WTC11 (cell line): Measurements from ENCODE around the gene COA1. TPM values are rescaled to one million over a fixed set of nuclear protein-coding genes. Genes with fewer than 3 reads are reported as not detected.

Experiments used
- ATAC-seq: fragments of 200-7000 bp; cut with Tn5 transposase; 2 replicates; pipeline ENCODE4 v1.10.0; 2021; ENCODE audit warnings: mild to moderate bottlenecking, moderate library complexity
- CTCF ChIA-PET: fragments of 300-600 bp; sonication (Branson Sonifier 250); formaldehyde crosslinking; loops from one replicate; lab custom pipeline; 2021; ENCODE audit warnings: antibody characterized with exemption; lab: Charles Lee
- POLR2A ChIA-PET: fragments of 350-600 bp; sonication (Branson Sonifier 250); formaldehyde crosslinking; loops from one replicate; lab custom pipeline; 2021; ENCODE audit warnings: antibody characterized with exemption; lab: Charles Lee
- DNase-seq: peaks from one replicate; pipeline ENCODE4 v3.0.0; 2021; ENCODE audit warnings: low spot score
- H3K27ac Mint-ChIP-seq: 2 replicates; pipeline ENCODE4 v1.8.0; 2021; ENCODE audit warnings: mixed read lengths
- H3K27me3 Mint-ChIP-seq: 2 replicates; pipeline ENCODE4 v1.8.0; 2021; ENCODE audit warnings: low read depth, mild to moderate bottlenecking, moderate library complexity, mixed read lengths
- H3K36me3 Mint-ChIP-seq: 2 replicates; pipeline ENCODE4 v1.8.0; 2021; ENCODE audit warnings: mixed read lengths
- H3K4me1 Mint-ChIP-seq: 2 replicates; pipeline ENCODE4 v1.8.0; 2022; ENCODE audit warnings: mixed read lengths
- H3K4me3 Mint-ChIP-seq: 2 replicates; pipeline ENCODE4 v1.8.0; 2021; ENCODE audit warnings: mild to moderate bottlenecking, moderate library complexity, mixed read lengths
- H3K9me3 Mint-ChIP-seq: 2 replicates; pipeline ENCODE4 v1.8.0; 2021; ENCODE audit warnings: mixed read lengths
- ATF1 ChIP-seq: sonication (generic); formaldehyde crosslinking; IDR thresholded peaks from 2 replicates; pipeline ENCODE4 v1.8.1; 2023; ENCODE audit warnings: mild to moderate bottlenecking, moderate library complexity, missing genetic modification reagents
- ATF3 ChIP-seq: sonication (generic); formaldehyde crosslinking; conservative IDR thresholded peaks from 2 replicates; pipeline ENCODE4 v1.8.1; 2022; ENCODE audit warnings: mild to moderate bottlenecking, missing genetic modification reagents
- CREB1 ChIP-seq: sonication (generic); formaldehyde crosslinking; IDR thresholded peaks from 2 replicates; pipeline ENCODE4 v1.8.0; 2023; ENCODE audit warnings: mild to moderate bottlenecking, missing genetic modification reagents
- E2F4 ChIP-seq: sonication (generic); formaldehyde crosslinking; IDR thresholded peaks from 2 replicates; pipeline ENCODE4 v1.8.1; 2022; ENCODE audit warnings: low read depth, mild to moderate bottlenecking, moderate library complexity, missing genetic modification reagents, borderline replicate concordance
- ESRRA ChIP-seq: sonication (generic); formaldehyde crosslinking; IDR thresholded peaks from 2 replicates; pipeline ENCODE4 v1.8.1; 2022; ENCODE audit warnings: mild to moderate bottlenecking, missing genetic modification reagents, borderline replicate concordance
- GABPB1 ChIP-seq: sonication (generic); formaldehyde crosslinking; IDR thresholded peaks from 2 replicates; pipeline ENCODE4 v1.8.1; 2023; ENCODE audit warnings: mild to moderate bottlenecking, missing genetic modification reagents
- HMGXB4 ChIP-seq: sonication (generic); formaldehyde crosslinking; IDR thresholded peaks from 2 replicates; pipeline ENCODE4 v1.8.1; 2023; ENCODE audit warnings: mild to moderate bottlenecking, moderate library complexity, missing genetic modification reagents
- JAZF1 ChIP-seq: fragments of 250-450 bp; sonication (Bioruptor Pico); IDR thresholded peaks from 2 replicates; pipeline ENCODE4 v1.9.0; 2021; ENCODE audit warnings: moderate library complexity, mild to moderate bottlenecking, inconsistent platforms
- KAT7 ChIP-seq: sonication (generic); formaldehyde crosslinking; IDR thresholded peaks from 2 replicates; pipeline ENCODE4 v1.8.1; 2023; ENCODE audit warnings: missing genetic modification reagents, mild to moderate bottlenecking, borderline replicate concordance
- NFATC4 ChIP-seq: fragments of 250-450 bp; sonication (Bioruptor Pico); IDR thresholded peaks from 2 replicates; pipeline ENCODE4 v1.9.0; 2021; ENCODE audit warnings: mild to moderate bottlenecking
- PRDM15 ChIP-seq: sonication (generic); formaldehyde crosslinking; IDR thresholded peaks from 2 replicates; pipeline ENCODE4 v1.8.0; 2022; ENCODE audit warnings: missing genetic modification reagents
- PREB ChIP-seq: sonication (generic); formaldehyde crosslinking; IDR thresholded peaks from 2 replicates; pipeline ENCODE4 v1.8.1; 2022; ENCODE audit warnings: mild to moderate bottlenecking, missing genetic modification reagents, moderate library complexity, borderline replicate concordance
- PRRX2 ChIP-seq: fragments of 250-450 bp; sonication (Bioruptor Pico); IDR thresholded peaks from 2 replicates; pipeline ENCODE4 v1.8.0; 2021; ENCODE audit warnings: mild to moderate bottlenecking
- RELA ChIP-seq: sonication (generic); formaldehyde crosslinking; IDR thresholded peaks from 2 replicates; pipeline ENCODE4 v1.8.1; 2022; ENCODE audit warnings: missing genetic modification reagents, mild to moderate bottlenecking, borderline replicate concordance
- TEAD1 ChIP-seq: sonication (generic); formaldehyde crosslinking; IDR thresholded peaks from 2 replicates; pipeline ENCODE4 v1.8.0; 2022; ENCODE audit warnings: mild to moderate bottlenecking, missing genetic modification reagents
- ZBTB21 ChIP-seq: sonication (generic); formaldehyde crosslinking; IDR thresholded peaks from 2 replicates; pipeline ENCODE4 v1.8.1; 2023; ENCODE audit warnings: mild to moderate bottlenecking, missing genetic modification reagents, borderline replicate concordance
- ZNF138 ChIP-seq: sonication (generic); formaldehyde crosslinking; conservative IDR thresholded peaks from 2 replicates; pipeline ENCODE4 v1.8.1; 2022; ENCODE audit warnings: mild to moderate bottlenecking, moderate library complexity, missing genetic modification reagents
- ZNF219 ChIP-seq: sonication (generic); formaldehyde crosslinking; IDR thresholded peaks from 2 replicates; pipeline ENCODE4 v1.8.0; 2023; ENCODE audit warnings: missing genetic modification reagents, mild to moderate bottlenecking, borderline replicate concordance
- ZNF232 ChIP-seq: sonication (generic); formaldehyde crosslinking; IDR thresholded peaks from 2 replicates; pipeline ENCODE4 v1.8.0; 2022; ENCODE audit warnings: mild to moderate bottlenecking, missing genetic modification reagents
- ZNF317 ChIP-seq: sonication (generic); formaldehyde crosslinking; IDR thresholded peaks from 2 replicates; pipeline ENCODE4 v1.8.1; 2023; ENCODE audit warnings: low read depth, mild to moderate bottlenecking, moderate library complexity, missing genetic modification reagents, borderline replicate concordance
- ZNF671 ChIP-seq: fragments of 250-450 bp; sonication (Bioruptor Pico); IDR thresholded peaks from 2 replicates; pipeline ENCODE4 v1.8.0; 2021; ENCODE audit warnings: mild to moderate bottlenecking
- ZSCAN18 ChIP-seq: fragments of 250-450 bp; sonication (Bioruptor Pico); IDR thresholded peaks from 2 replicates; pipeline ENCODE4 v2.1.2; 2022; ENCODE audit warnings: mild to moderate bottlenecking, moderate library complexity
- total RNA-seq: library from RNA; stranded (reverse); gene quantifications from 3 replicates; pipeline ENCODE4 v1.2.3, GENCODE V29; 2021

Gene COA1
- total RNA-seq, 1 experiment from 2014 or later = 132 TPM

- Mint-ChIP-seq H3K4me1 (peaks cover 34% of the 10 kb centered on the region), H3K27ac (no peak overlapping the region), H3K9me3 (peaks cover 11% of the 10 kb centered on the region), H3K4me3 (no peak overlapping the region), H3K36me3 (peaks cover 7% of the 10 kb centered on the region)
- no peak for ATAC-seq
- DNase-seq = no peak
- ChIA-PET POLR2A (no interaction called here), CTCF (interaction anchor here (0.7 to 4.9 kb wide), 8 partner anchors 12 to 130 kb away, joined by 3 to 95 read pairs (median 4); partner anchors contain the start of genes BLVRA and STK17A)
- TF ChIP-seq ZBTB21 (no peak), ZNF317 (CRISPR knock-in tag) (no peak)
- TF ChIP-seq, all 79 proteins: peak for 0
- no peaks in the 10 kb centered on the region for H3K27me3 Mint-ChIP-seq
Measured at GRCh38 chr7:43698460-43699255, 30.7 kb downstream of the COA1 start.

- ChIA-PET CTCF (interaction anchor here (4.9 kb wide), 1 partner anchor 116 kb away, joined by 95 read pairs; the partner anchor contains the start of gene STK17A), POLR2A (no interaction called here)
- H3K27ac Mint-ChIP-seq = peak overlapping the region; percentile 32; the same call in 1 of the 2 replicates
- H3K27me3 Mint-ChIP-seq = no peaks in the 10 kb centered on the region
- peaks cover 2% of the 10 kb centered on the region for H3K9me3 Mint-ChIP-seq
- TF ChIP-seq PREB (CRISPR knock-in tag) (no peak), JAZF1 (CRISPR knock-in tag) (no peak), HMGXB4 (no peak), E2F4 (CRISPR knock-in tag) (no peak), ZSCAN18 (no peak), CREB1 (CRISPR knock-in tag) (no peak), ZNF232 (CRISPR knock-in tag) (no peak), RELA (no peak), ZNF671 (no peak), KAT7 (CRISPR knock-in tag) (no peak), PRRX2 (CRISPR knock-in tag) (no peak), GABPB1 (CRISPR knock-in tag) (no peak), ESRRA (CRISPR knock-in tag) (no peak), ZNF138 (CRISPR knock-in tag) (no peak)
- no peaks in the 10 kb centered on the region for H3K36me3 Mint-ChIP-seq
- peaks cover 30% of the 10 kb centered on the region for H3K4me1 Mint-ChIP-seq
- H3K4me3 Mint-ChIP-seq = no peak overlapping the region
- ATAC-seq (no peak), DNase-seq (no peak)
Measured at GRCh38 chr7:43697690-43698089, 31.6 kb downstream of the COA1 start.

- Mint-ChIP-seq H3K27me3 (no peaks in the 10 kb centered on the region), H3K4me1 (peaks cover 22% of the 10 kb centered on the region), H3K4me3 (no peak overlapping the region), H3K36me3 (no peaks in the 10 kb centered on the region), H3K27ac (no peak overlapping the region), H3K9me3 (no peaks in the 10 kb centered on the region)
- no peak for DNase-seq
- no peak for ATAC-seq
- POLR2A ChIA-PET = no interaction called here
- CTCF ChIA-PET = no interaction called here
- TF ChIP-seq ZNF232 (CRISPR knock-in tag) = no peak
- TF ChIP-seq ATF1 (CRISPR knock-in tag) = no peak
- TF ChIP-seq PRRX2 (CRISPR knock-in tag) = no peak
- no peak for TF ChIP-seq NFATC4 (CRISPR knock-in tag)
- no peak for TF ChIP-seq TEAD1 (CRISPR knock-in tag)
- TF ChIP-seq ATF3 (CRISPR knock-in tag) = no peak
- TF ChIP-seq ZNF219 = no peak
- TF ChIP-seq PRDM15 (CRISPR knock-in tag) = no peak
- TF ChIP-seq ZNF317 (CRISPR knock-in tag) = no peak
Measured at GRCh38 chr7:43695365-43695764, 34.0 kb downstream of the COA1 start.
